ENCODE measurements around the gene GEMIN2.

GRCh38 chr14:39169541-39169900 is 55.4 kb downstream of the GEMIN2 start:
- TF ChIP-seq CTCF (IDR thresholded peaks at IDR 0.05; ENCODE audit: low read depth, low read length) = no peak
- TF ChIP-seq POLR2A (IDR thresholded peaks at IDR 0.05; ENCODE audit: extremely low read depth, insufficient read length) = no peak
- TF ChIP-seq MAX (IDR thresholded peaks at IDR 0.05; ENCODE audit: low read depth, low read length) = no peak
